AG10803 (cell line): ENCODE data around the gene YRDC.

Experiments
- DNase-seq: peaks from one replicate; pipeline ENCODE4 v3.0.0; 2010; ENCODE audit warnings: low read depth
- H3K4me3 ChIP-seq: 2 replicates; pipeline ENCODE4 v1.5.1; 2011; ENCODE audit warnings: mild to moderate bottlenecking, low read length, control low read depth
- CTCF ChIP-seq: conservative IDR thresholded peaks from 2 replicates; pipeline ENCODE4 v1.5.1; 2011; ENCODE audit warnings: mild to moderate bottlenecking, low read length, control low read depth, inconsistent platforms

Gene YRDC

GRCh38 chr1:37839676-37840075 is 31.7 kb upstream of the YRDC start:
- TF ChIP-seq CTCF = no peak
- no peak for DNase-seq
- no peak overlapping the region for H3K4me3 ChIP-seq

- TF ChIP-seq CTCF = no peak
- H3K4me3 ChIP-seq = no peak overlapping the region
- no peak for DNase-seq
Observed at GRCh38 chr1:37836788-37837187, 28.8 kb upstream of the YRDC start.

GRCh38 chr1:37831809-37832208 is 23.8 kb upstream of the YRDC start:
- H3K4me3 ChIP-seq = no peak overlapping the region
- no peak for DNase-seq
- no peak for TF ChIP-seq CTCF

- DNase-seq = no peak
- no peak for TF ChIP-seq CTCF
- no peak overlapping the region for H3K4me3 ChIP-seq
Observed at GRCh38 chr1:37831109-37831508, 23.1 kb upstream of the YRDC start.

GRCh38 chr1:37828410-37829074 is 20.5 kb upstream of the YRDC start:
- no peak for DNase-seq
- no peak for TF ChIP-seq CTCF
- no peak overlapping the region for H3K4me3 ChIP-seq

GRCh38 chr1:37825506-37825905 is 17.5 kb upstream of the YRDC start:
- no peak overlapping the region for H3K4me3 ChIP-seq
- no peak for DNase-seq
- TF ChIP-seq CTCF = no peak

- DNase-seq = no peak
- TF ChIP-seq CTCF = no peak
- no peak overlapping the region for H3K4me3 ChIP-seq
Observed at GRCh38 chr1:37824001-37824400, 16.0 kb upstream of the YRDC start.
